Kidney epithelial cell (primary cell): ENCODE results near the gene RBFOX2. TPM values are rescaled to one million over a fixed set of nuclear protein-coding genes. Genes with fewer than 3 reads are reported as not detected.

ENCODE experiments used
- DNase-seq: peaks from one replicate; pipeline ENCODE4 v3.0.0-alpha.2; 2010; ENCODE audit warnings: low read depth
- H3K27me3 ChIP-seq: 2 replicates; pipeline ENCODE4 v1.6.0; 2011; ENCODE audit warnings: low read length; ENCODE audit not compliant: control insufficient read depth, insufficient read depth
- H3K36me3 ChIP-seq: 2 replicates; pipeline ENCODE4 v1.5.1; 2011; ENCODE audit warnings: low read length; ENCODE audit not compliant: control insufficient read depth, insufficient read depth
- H3K4me3 ChIP-seq: 2 replicates; pipeline ENCODE4 v1.5.1; 2011; ENCODE audit warnings: low read depth, mild to moderate bottlenecking, control low read depth, low read length
- total RNA-seq: library from RNA; depleted of rRNA; stranded (reverse); fragments of >200 nt; gene quantifications from 2 replicates; pipeline ENCODE4 v1.2.3, GENCODE V29; 2015
- TF ChIP-seq, protein P1 (sequence below): IDR thresholded peaks from 2 replicates; pipeline ENCODE4 v1.5.1; 2011; ENCODE audit warnings: mild to moderate bottlenecking, moderate library complexity, low read length, control low read depth, inconsistent platforms; ENCODE audit not compliant: insufficient read depth, poor library complexity, severe bottlenecking

Gene RBFOX2
- total RNA-seq, 1 donor from 2014 or later = 75.1 TPM

DNA sequence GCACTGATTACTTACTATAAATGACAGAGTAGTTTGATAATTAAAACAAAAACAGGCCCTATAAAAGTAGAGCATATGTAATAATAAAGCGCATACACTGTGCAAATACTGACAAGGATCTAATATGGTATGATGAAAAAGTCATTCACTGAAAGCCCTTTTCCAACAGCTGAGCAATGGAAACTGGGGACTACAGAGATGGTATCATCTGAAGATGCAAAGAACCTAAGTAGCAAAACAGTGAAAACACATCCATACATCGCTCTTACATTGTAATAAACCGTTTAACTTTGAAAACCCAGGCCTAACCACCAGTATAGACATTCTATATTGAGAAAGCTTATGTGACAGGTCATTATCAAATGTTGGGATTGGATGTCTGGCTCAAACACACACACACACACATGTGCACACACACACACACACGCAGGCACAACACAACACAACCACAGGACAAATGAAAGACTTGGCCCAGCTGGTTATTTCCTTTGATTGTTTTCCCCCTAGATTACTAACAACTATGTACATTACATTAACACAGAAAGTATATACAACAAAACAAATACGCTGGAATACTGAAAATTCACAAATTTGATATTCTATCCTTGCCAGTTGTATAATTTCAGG, 191.4 kb downstream of the RBFOX2 start:
- peak overlapping the region; percentile 1 for H3K4me3 ChIP-seq
- DNase-seq = no peak
- H3K36me3 ChIP-seq = no peaks in the 10 kb centered on the region
- H3K27me3 ChIP-seq = no peaks in the 10 kb centered on the region
- TF ChIP-seq, protein P1, sequence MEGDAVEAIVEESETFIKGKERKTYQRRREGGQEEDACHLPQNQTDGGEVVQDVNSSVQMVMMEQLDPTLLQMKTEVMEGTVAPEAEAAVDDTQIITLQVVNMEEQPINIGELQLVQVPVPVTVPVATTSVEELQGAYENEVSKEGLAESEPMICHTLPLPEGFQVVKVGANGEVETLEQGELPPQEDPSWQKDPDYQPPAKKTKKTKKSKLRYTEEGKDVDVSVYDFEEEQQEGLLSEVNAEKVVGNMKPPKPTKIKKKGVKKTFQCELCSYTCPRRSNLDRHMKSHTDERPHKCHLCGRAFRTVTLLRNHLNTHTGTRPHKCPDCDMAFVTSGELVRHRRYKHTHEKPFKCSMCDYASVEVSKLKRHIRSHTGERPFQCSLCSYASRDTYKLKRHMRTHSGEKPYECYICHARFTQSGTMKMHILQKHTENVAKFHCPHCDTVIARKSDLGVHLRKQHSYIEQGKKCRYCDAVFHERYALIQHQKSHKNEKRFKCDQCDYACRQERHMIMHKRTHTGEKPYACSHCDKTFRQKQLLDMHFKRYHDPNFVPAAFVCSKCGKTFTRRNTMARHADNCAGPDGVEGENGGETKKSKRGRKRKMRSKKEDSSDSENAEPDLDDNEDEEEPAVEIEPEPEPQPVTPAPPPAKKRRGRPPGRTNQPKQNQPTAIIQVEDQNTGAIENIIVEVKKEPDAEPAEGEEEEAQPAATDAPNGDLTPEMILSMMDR = no peak

DNA sequence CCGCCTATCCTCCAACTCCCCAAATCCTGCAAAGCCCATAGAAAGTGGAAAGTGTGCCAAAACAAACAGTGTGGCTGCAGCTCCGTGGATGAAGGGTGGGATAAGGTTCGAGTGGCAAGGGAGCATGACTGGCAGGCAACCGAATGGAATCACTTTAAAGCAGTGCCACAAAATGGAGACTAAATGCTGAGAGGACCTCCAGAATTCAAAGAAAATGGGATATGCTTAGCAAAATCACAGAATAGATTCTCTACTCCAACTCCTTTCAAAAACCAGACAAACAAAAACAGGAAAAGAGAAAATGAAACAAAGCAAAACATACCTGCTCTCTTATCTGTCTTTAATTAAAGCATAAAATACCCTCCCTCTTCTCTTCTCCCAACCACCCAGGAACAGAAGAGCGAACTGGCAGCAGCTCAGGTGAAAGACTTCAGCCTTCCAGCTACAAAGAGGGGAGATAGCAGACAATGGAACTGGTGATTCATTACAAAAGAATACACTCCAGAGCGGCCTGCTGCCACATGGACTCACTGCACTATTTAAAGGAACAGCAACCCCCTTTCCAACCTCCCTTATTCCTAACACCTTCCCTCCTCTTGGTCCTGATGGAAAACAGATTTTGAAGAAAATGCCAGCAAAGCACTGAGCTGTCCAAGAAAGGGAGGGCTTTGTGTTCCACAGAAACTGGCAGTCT, 192.5 kb downstream of the RBFOX2 start:
- peak; percentile 69 for DNase-seq
- TF ChIP-seq, protein P1 = no peak

DNA sequence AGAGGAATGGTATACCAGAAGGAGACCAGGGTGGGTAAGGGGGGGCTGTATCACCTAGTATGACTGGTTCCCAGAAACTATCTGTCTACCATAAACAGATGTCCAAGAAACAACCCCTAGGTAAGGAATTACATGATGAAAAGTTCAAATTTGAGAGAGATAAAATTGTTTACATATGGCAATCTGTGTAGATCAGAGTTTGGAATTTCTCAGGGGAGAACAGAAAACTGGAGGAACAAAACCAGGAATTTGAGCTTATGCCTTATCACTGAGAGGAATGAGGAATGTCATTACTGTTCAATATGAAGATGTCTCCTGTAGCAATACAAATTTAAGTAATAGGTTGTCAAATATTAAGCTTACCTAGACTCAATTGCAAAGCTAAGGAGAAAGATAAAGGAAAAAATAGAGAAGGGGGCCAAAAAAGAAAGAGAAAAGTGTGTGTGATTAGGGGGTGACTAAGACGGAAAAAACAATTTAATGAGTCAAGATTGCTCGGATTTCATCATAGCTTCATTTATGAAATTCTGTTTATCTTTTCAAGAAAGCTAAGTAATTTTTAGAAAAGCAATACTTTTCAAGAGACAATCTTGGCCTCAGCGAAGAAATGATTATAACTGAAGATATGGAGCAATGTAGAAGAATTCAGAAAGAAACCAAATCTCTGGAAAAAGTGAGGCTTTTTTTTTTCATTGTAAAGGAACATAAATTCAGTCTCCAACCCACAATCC, 193.2 kb downstream of the RBFOX2 start:
- TF ChIP-seq, protein P1 = no peak
- no peaks in the 10 kb centered on the region for H3K36me3 ChIP-seq
- H3K4me3 ChIP-seq = peak overlapping the region; percentile 41
- no peaks in the 10 kb centered on the region for H3K27me3 ChIP-seq
- DNase-seq = no peak

More for the DNA sequence above, 192.5 kb downstream of the RBFOX2 start:
- no peaks in the 10 kb centered on the region for H3K36me3 ChIP-seq
- peak overlapping the region; percentile 41 for H3K4me3 ChIP-seq
- H3K27me3 ChIP-seq = no peaks in the 10 kb centered on the region

DNA sequence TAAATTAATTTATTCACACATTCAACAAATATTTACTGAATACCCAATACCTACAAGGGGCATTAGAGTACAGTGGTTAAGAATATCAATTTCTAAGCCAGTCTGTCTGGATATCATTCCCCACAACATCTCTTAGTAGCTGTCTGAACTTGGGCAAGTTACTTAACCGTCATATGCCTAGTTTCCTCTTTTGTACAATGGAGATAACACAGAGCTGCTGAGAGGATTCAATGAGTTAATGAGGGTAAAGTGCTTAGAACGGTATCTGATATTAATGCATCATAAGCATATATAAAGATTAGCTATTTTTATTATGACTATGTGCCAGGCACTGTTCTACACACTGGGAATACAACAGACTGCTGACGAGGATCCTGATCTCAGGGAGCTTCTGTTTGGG, 194.6 kb downstream of the RBFOX2 start:
- DNase-seq = no peak
- no peak overlapping the region for H3K4me3 ChIP-seq
- H3K27me3 ChIP-seq = no peaks in the 10 kb centered on the region
- no peaks in the 10 kb centered on the region for H3K36me3 ChIP-seq
- TF ChIP-seq, protein P1 = no peak

- H3K27me3 ChIP-seq = no peaks in the 10 kb centered on the region
- H3K36me3 ChIP-seq = no peaks in the 10 kb centered on the region
- TF ChIP-seq, protein P1 = no peak
- H3K4me3 ChIP-seq = no peak overlapping the region
- DNase-seq = no peak
These were observed 198.3 kb downstream of the RBFOX2 start for GRCh38 chr22:35830305-35830704.
